SK-N-SH (cell line): Measurements from ENCODE around the gene GABRB2. TPM values are rescaled to one million over a fixed set of nuclear protein-coding genes. Genes with fewer than 3 reads are reported as not detected.

Experiments
- CTCF ChIA-PET: fragments of 300-600, 350-600 bp; formaldehyde crosslinking; extraction: SDS; loops from one replicate; lab custom pipeline; 2021; lab: Yijun Ruan, JAX
- POLR2A ChIA-PET: fragments of 350-600 bp; sonication (Branson Sonifier 250); formaldehyde crosslinking; extraction: SDS; loops from one replicate; lab custom pipeline; 2020; ENCODE audit warnings: antibody characterized with exemption, inconsistent platforms; lab: Yijun Ruan, JAX
- DNase-seq: peaks from one replicate; pipeline ENCODE4 v3.0.0; 2012
- H2AFZ ChIP-seq: fragments of 200-600 bp; sonication (generic); 2 replicates; pipeline ENCODE4 v1.8.1; 2016; ENCODE audit warnings: antibody characterized with exemption, mild to moderate bottlenecking, low read depth
- H3F3A ChIP-seq: fragments of 200-600 bp; sonication (generic); replicated peaks from 2 replicates; pipeline ENCODE3; 2016; ENCODE audit warnings: antibody characterized with exemption, mild to moderate bottlenecking; ENCODE audit not compliant: insufficient read depth
- H3K27ac ChIP-seq, 2 experiments: fragments of 200-500 bp in 1 of 2; fragments of 200-600 bp in 1 of 2; sonication (Bioruptor generic) in 1 of 2; sonication (generic), shearing (Covaris generic) in 1 of 2; 2 replicates each; pipeline versions ENCODE4 v1.5.1 to v1.6.1; 2014 to 2016; ENCODE audit warnings: low read depth in 2 of 2, inconsistent platforms in 1 of 2, low read length in 1 of 2, mild to moderate bottlenecking in 1 of 2, mixed read lengths in 1 of 2
- H3K27me3 ChIP-seq: fragments of 200-600 bp; sonication (generic), shearing (Covaris generic); 2 replicates; pipeline ENCODE4 v1.6.1; 2016; ENCODE audit warnings: mixed run types; ENCODE audit not compliant: insufficient read depth
- H3K36me3 ChIP-seq, 2 experiments: fragments of 200-500 bp in 1 of 2; fragments of 200-600 bp in 1 of 2; sonication (Bioruptor generic) in 1 of 2; sonication (generic) in 1 of 2; replicated peaks in 1 of 2; 2 replicates each; pipeline versions ENCODE3 to v1.5.1; 2014 to 2016; ENCODE audit warnings: low read length in 1 of 2, mild to moderate bottlenecking in 1 of 2; ENCODE audit not compliant: insufficient read depth in 2 of 2, control insufficient read depth in 1 of 2
- H3K4me1 ChIP-seq, 2 experiments: fragments of 200-500 bp in 1 of 2; fragments of 200-600 bp in 1 of 2; sonication (Bioruptor generic) in 1 of 2; sonication (generic), shearing (Covaris generic) in 1 of 2; 2 replicates each; pipeline versions ENCODE4 v1.5.1 to v1.6.1; 2014 to 2016; ENCODE audit warnings: low read depth in 1 of 2, low read length in 1 of 2, mixed run types in 1 of 2; ENCODE audit not compliant: insufficient read depth in 2 of 2, control insufficient read depth in 1 of 2
- H3K4me2 ChIP-seq: fragments of 200-600 bp; sonication (generic), shearing (Covaris generic); 2 replicates; pipeline ENCODE4 v1.6.1; 2017; ENCODE audit warnings: mixed run types
- H3K4me3 ChIP-seq, 2 experiments: fragments of 200-500 bp in 1 of 2; fragments of 200-600 bp in 1 of 2; sonication (Bioruptor generic) in 1 of 2; sonication (generic), shearing (Covaris generic) in 1 of 2; 2 replicates each; pipeline versions ENCODE4 v1.5.1 to v1.8.1; 2014 to 2016; ENCODE audit warnings: low read depth in 2 of 2, inconsistent platforms in 1 of 2, low read length in 1 of 2, mild to moderate bottlenecking in 1 of 2, mixed read lengths in 1 of 2, moderate library complexity in 1 of 2
- H3K79me2 ChIP-seq: fragments of 200-600 bp; sonication (generic); 2 replicates; pipeline ENCODE4 v1.8.1; 2017; ENCODE audit warnings: mild to moderate bottlenecking; ENCODE audit not compliant: insufficient read depth
- H3K9ac ChIP-seq: fragments of 200-600 bp; sonication (generic); 2 replicates; pipeline ENCODE4 v1.6.1; 2017; ENCODE audit warnings: mixed run types
- H3K9me2 ChIP-seq: fragments of 200-600 bp; sonication (generic); 2 replicates; pipeline ENCODE4 v1.6.1; 2017; ENCODE audit warnings: mixed run types
- H3K9me3 ChIP-seq: fragments of 200-600 bp; sonication (generic); 2 replicates; pipeline ENCODE4 v1.6.1; 2017; ENCODE audit warnings: mixed run types, mild to moderate bottlenecking, moderate library complexity
- H4K20me1 ChIP-seq: fragments of 200-600 bp; sonication (generic); 2 replicates; pipeline ENCODE4 v1.6.1; 2017; ENCODE audit warnings: mild to moderate bottlenecking, mixed run types; ENCODE audit not compliant: insufficient read depth
- ELF1 ChIP-seq: IDR thresholded peaks from 2 replicates; pipeline ENCODE4 v1.4.0; 2012
- EP300 ChIP-seq, 2 experiments: IDR thresholded peaks; 2 replicates each; pipeline versions ENCODE4 v1.4.0 to v1.6.1; 2012; ENCODE audit warnings: borderline replicate concordance in 1 of 2, low read depth in 1 of 2, low read length in 1 of 2
- FOXJ3 ChIP-seq: sonication (generic); formaldehyde crosslinking; IDR thresholded peaks from 2 replicates; pipeline ENCODE4 v1.5.1; 2020; ENCODE audit warnings: mild to moderate bottlenecking, missing genetic modification reagents
- GATA2 ChIP-seq: sonication (generic); formaldehyde crosslinking; IDR thresholded peaks from 2 replicates; pipeline ENCODE4 v1.5.0; 2020; ENCODE audit warnings: mild to moderate bottlenecking, missing genetic modification reagents
- IRF3 ChIP-seq: fragments of 150-350 bp; IDR thresholded peaks from 2 replicates; pipeline ENCODE4 v1.6.1; 2016; ENCODE audit warnings: mild to moderate bottlenecking, low read depth, low read length
- JUND ChIP-seq: IDR thresholded peaks from 2 replicates; pipeline ENCODE4 v1.4.0; 2012
- MXI1 ChIP-seq: IDR thresholded peaks from 2 replicates; pipeline ENCODE4 v1.6.1; 2012; ENCODE audit warnings: mild to moderate bottlenecking, low read depth, low read length, improper control_type of control experiment
- NFIC ChIP-seq: IDR thresholded peaks from 2 replicates; pipeline ENCODE4 v1.4.0; 2012; ENCODE audit warnings: borderline replicate concordance
- POLR2AphosphoS5 ChIP-seq: IDR thresholded peaks from 2 replicates; pipeline ENCODE4 v1.6.1; 2012; ENCODE audit warnings: low read depth, low read length
- RAD21 ChIP-seq: IDR thresholded peaks from 2 replicates; pipeline ENCODE4 v1.6.1; 2012; ENCODE audit warnings: mild to moderate bottlenecking, low read length
- REST ChIP-seq: IDR thresholded peaks from 2 replicates; pipeline ENCODE4 v1.6.1; 2012; ENCODE audit warnings: mild to moderate bottlenecking, low read depth, low read length, moderate library complexity
- SIN3A ChIP-seq: IDR thresholded peaks from 2 replicates; pipeline ENCODE4 v1.6.1; 2012; ENCODE audit warnings: low read depth, mild to moderate bottlenecking, low read length, moderate library complexity, borderline replicate concordance
- SMC3 ChIP-seq: IDR thresholded peaks from 2 replicates; pipeline ENCODE4 v1.6.1; 2012; ENCODE audit warnings: low read depth, low read length, improper control_type of control experiment
- TCF12 ChIP-seq: IDR thresholded peaks from 2 replicates; pipeline ENCODE4 v1.4.0; 2012
- USF2 ChIP-seq: fragments of 150-350 bp; IDR thresholded peaks from 2 replicates; pipeline ENCODE4 v1.6.1; 2017; ENCODE audit warnings: antibody characterized with exemption, low read length, low read depth, borderline replicate concordance
- YY1 ChIP-seq: IDR thresholded peaks from 2 replicates; pipeline ENCODE4 v1.4.0; 2012; ENCODE audit warnings: low read depth, mild to moderate bottlenecking
- WGBS: methylation state at CpG from one replicate; pipeline ENCODE4 v1.1.6; 2017; ENCODE audit warnings: low lambda C conversion rate; 5-methylcytosine and 5-hydroxymethylcytosine counted together
- polyA plus RNA-seq, 3 experiments: library from polyadenylated mRNA; depleted of rRNA; stranded (reverse); fragments of >200 nt; gene quantifications; 2 replicates each; pipeline ENCODE4 v1.2.3, GENCODE V29; 2012
- TF ChIP-seq, protein P1 (sequence below): IDR thresholded peaks from 2 replicates; pipeline ENCODE4 v1.4.0; 2012; ENCODE audit warnings: low read depth, borderline replicate concordance
- TF ChIP-seq, protein P2 (sequence below): IDR thresholded peaks from 2 replicates; pipeline ENCODE4 v1.4.0; 2012; ENCODE audit warnings: low read depth, borderline replicate concordance

Gene GABRB2
- polyA plus RNA-seq, 1 of the 3 experiments (the other 2 are of a cell fraction): not detected

- POLR2A ChIA-PET: no interaction called here
- CTCF ChIA-PET: no interaction called here
- H3F3A ChIP-seq: no peaks in the 10 kb centered on the region
- no peak overlapping the region for H3K9ac ChIP-seq
- no peak overlapping the region for H3K4me3 ChIP-seq
- TF ChIP-seq JUND (no peak), MXI1 (no peak), POLR2AphosphoS5 (no peak), GATA2 (CRISPR knock-in tag) (no peak)
- TF ChIP-seq, protein P1, sequence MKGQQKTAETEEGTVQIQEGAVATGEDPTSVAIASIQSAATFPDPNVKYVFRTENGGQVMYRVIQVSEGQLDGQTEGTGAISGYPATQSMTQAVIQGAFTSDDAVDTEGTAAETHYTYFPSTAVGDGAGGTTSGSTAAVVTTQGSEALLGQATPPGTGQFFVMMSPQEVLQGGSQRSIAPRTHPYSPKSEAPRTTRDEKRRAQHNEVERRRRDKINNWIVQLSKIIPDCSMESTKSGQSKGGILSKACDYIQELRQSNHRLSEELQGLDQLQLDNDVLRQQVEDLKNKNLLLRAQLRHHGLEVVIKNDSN: no peak
- TF ChIP-seq, protein P2, sequence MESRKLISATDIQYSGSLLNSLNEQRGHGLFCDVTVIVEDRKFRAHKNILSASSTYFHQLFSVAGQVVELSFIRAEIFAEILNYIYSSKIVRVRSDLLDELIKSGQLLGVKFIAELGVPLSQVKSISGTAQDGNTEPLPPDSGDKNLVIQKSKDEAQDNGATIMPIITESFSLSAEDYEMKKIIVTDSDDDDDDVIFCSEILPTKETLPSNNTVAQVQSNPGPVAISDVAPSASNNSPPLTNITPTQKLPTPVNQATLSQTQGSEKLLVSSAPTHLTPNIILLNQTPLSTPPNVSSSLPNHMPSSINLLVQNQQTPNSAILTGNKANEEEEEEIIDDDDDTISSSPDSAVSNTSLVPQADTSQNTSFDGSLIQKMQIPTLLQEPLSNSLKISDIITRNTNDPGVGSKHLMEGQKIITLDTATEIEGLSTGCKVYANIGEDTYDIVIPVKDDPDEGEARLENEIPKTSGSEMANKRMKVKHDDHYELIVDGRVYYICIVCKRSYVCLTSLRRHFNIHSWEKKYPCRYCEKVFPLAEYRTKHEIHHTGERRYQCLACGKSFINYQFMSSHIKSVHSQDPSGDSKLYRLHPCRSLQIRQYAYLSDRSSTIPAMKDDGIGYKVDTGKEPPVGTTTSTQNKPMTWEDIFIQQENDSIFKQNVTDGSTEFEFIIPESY: no peak
- H3K27ac ChIP-seq: no peak overlapping the region
- no peak overlapping the region for H2AFZ ChIP-seq
- no peaks in the 10 kb centered on the region for H3K36me3 ChIP-seq
- H3K9me2 ChIP-seq: no peaks in the 10 kb centered on the region
- no peaks in the 10 kb centered on the region for H4K20me1 ChIP-seq
- H3K9me3 ChIP-seq: no peaks in the 10 kb centered on the region
- 7% methylated on average over 3 of the region's 3 CpGs for WGBS
- H3K4me2 ChIP-seq: no peak overlapping the region
- H3K4me1 ChIP-seq: no peaks in the 10 kb centered on the region
- no peak for DNase-seq
- no peaks in the 10 kb centered on the region for H3K27me3 ChIP-seq
- H3K79me2 ChIP-seq: no peaks in the 10 kb centered on the region
Measured at GRCh38 chr5:161332343-161332742, 214.2 kb downstream of the GABRB2 start.

DNA sequence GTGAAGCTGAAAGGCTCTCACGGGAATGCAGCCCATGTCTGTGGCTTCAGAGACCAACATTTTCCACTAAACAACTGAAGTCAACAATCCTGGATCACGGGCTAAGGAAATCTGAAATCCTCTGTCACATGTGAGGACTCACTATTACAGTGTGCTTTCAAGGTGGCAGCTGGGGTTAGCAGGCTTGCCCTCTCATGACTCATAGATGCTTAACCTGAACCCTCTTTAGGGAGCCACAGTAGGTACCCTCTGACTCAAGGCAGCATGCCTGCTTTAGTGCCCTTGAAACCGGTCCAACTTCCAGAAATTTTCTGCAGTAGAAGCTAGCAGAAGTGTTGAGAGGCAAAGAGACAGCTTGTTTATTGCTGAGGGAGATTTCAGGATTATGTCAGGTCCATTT is 232.5 kb downstream of the GABRB2 start:
- Histone ChIP-seq H3K4me2 (no peak overlapping the region), H3K4me1 (no peaks in the 10 kb centered on the region), H3F3A (no peaks in the 10 kb centered on the region), H3K4me3 (no peak overlapping the region), H3K79me2 (no peaks in the 10 kb centered on the region), H3K9me2 (no peaks in the 10 kb centered on the region), H3K36me3 (no peaks in the 10 kb centered on the region), H3K9ac (no peak overlapping the region), H2AFZ (no peak overlapping the region), H3K27ac (no peak overlapping the region), H3K9me3 (no peaks in the 10 kb centered on the region), H3K27me3 (no peaks in the 10 kb centered on the region), H4K20me1 (no peaks in the 10 kb centered on the region)
- DNase-seq: no peak
- WGBS: 0% methylated on average over 3 of the region's 3 CpGs
- TF ChIP-seq NFIC (no peak), RAD21 (no peak), USF2 (no peak), TCF12 (no peak), YY1 (no peak), REST (no peak), JUND (no peak), EP300 (IDR thresholded peaks at IDR 0.05; ENCODE audit: borderline replicate concordance in 1 of 2, low read depth in 1 of 2, low read length in 1 of 2) (no peak), MXI1 (no peak), FOXJ3 (CRISPR knock-in tag) (no peak), SMC3 (no peak), SIN3A (no peak), ELF1 (no peak), IRF3 (no peak)
- CTCF ChIA-PET: no interaction called here
- POLR2A ChIA-PET: no interaction called here
